K562 (cell line): ENCODE data around the gene CBFA2T3. TPM values are rescaled to one million over a fixed set of nuclear protein-coding genes. Genes with fewer than 3 reads are reported as not detected.

ENCODE experiments used
- ATAC-seq: fragments of 200-7000 bp; cut with Tn5 transposase; 3 replicates; pipeline ENCODE4 v1.9.1; 2020; ENCODE audit warnings: moderate library complexity
- Bru-seq: library from RNA; stranded (reverse); fragments of 400-500 nt; gene quantifications from one replicate; lab custom pipeline; 2021; lab: Mats Ljungman, UMichigan
- BruChase-seq, 2 experiments: library from RNA; stranded (reverse); fragments of 400-500 nt; gene quantifications; one replicate each; lab custom pipeline; 2021; lab: Mats Ljungman, UMichigan
- BruUV-seq: library from RNA; stranded (reverse); fragments of 400-500 nt; replicated peaks from 2 replicates; lab custom pipeline; 2021; lab: Mats Ljungman, UMichigan
- CTCF ChIA-PET: fragments of 300-600 bp; formaldehyde crosslinking; extraction: SDS; loops from one replicate; lab custom pipeline; 2021; ENCODE audit warnings: low intra/inter-chr PET ratio; lab: Yijun Ruan, JAX
- POLR2A ChIA-PET: fragments of 300-600, 350-650 bp; sonication (Branson Sonifier 250); formaldehyde crosslinking; extraction: SDS; loops from one replicate; lab custom pipeline; 2021; ENCODE audit warnings: antibody characterized with exemption, inconsistent platforms; lab: Yijun Ruan, JAX
- DNase-seq, 4 experiments: peaks; one replicate each; pipeline versions ENCODE4 v3.0.0 to v3.0.0-alpha.2; 2011 to 2018; ENCODE audit warnings: low spot score in 3 of 4, mixed read lengths in 3 of 4; ENCODE audit errors: extremely low read depth in 1 of 4
- FAIRE-seq: peaks from 2 replicates; lab custom pipeline; 2011; peaks lifted over from hg19 to GRCh38; lab: Jason Lieb, UNC
- H2AFZ ChIP-seq: 2 replicates; pipeline ENCODE4 v1.6.0; 2011; ENCODE audit warnings: low read depth, low read length, control low read depth, inconsistent platforms
- H3K27ac ChIP-seq: fragments of 200-600 bp; 3 replicates; pipeline ENCODE4 v1.8.0; 2011; ENCODE audit warnings: low read depth, mild to moderate bottlenecking, control low read depth, inconsistent platforms, low read length, moderate library complexity, mixed read lengths; ENCODE audit errors: extremely low read depth
- H3K27me3 ChIP-seq, 2 experiments: fragments of 300-600 bp in 1 of 2; 2 replicates in 1 of 2; 3 replicates in 1 of 2; pipeline versions ENCODE4 v1.6.0 to v1.8.0; 2011; ENCODE audit warnings: inconsistent platforms in 2 of 2, low read length in 2 of 2, mild to moderate bottlenecking in 1 of 2, mixed read lengths in 1 of 2, moderate library complexity in 1 of 2; ENCODE audit not compliant: control insufficient read depth in 2 of 2, insufficient read depth in 2 of 2
- H3K36me3 ChIP-seq: fragments of 300-600 bp; 3 replicates; pipeline ENCODE4 v1.8.0; 2011; ENCODE audit warnings: mild to moderate bottlenecking, low read length, inconsistent platforms; ENCODE audit not compliant: control insufficient read depth, insufficient read depth
- H3K4me1 ChIP-seq, 2 experiments: fragments of 200-600 bp in 1 of 2; replicated peaks in 1 of 2; 2 replicates in 1 of 2; 3 replicates in 1 of 2; pipeline versions ENCODE4 v1.5.1 to v1.8.0; 2011; ENCODE audit warnings: inconsistent platforms in 2 of 2, low read length in 2 of 2, mild to moderate bottlenecking in 1 of 2, mixed read lengths in 1 of 2, moderate library complexity in 1 of 2; ENCODE audit not compliant: control insufficient read depth in 2 of 2, insufficient read depth in 2 of 2
- H3K4me2 ChIP-seq: 2 replicates; pipeline ENCODE4 v1.6.1; 2011; ENCODE audit warnings: low read length, control low read depth, inconsistent platforms, mixed read lengths; ENCODE audit not compliant: insufficient read depth
- H3K4me3 ChIP-seq: fragments of 200-600 bp; sonication (generic), shearing (Covaris generic); 2 replicates; pipeline ENCODE4 v1.5.1; 2016; ENCODE audit warnings: control low read depth, inconsistent platforms
- H3K79me2 ChIP-seq: fragments of 200-600 bp; 3 replicates; pipeline ENCODE4 v1.8.0; 2011; ENCODE audit warnings: low read length, inconsistent platforms; ENCODE audit not compliant: control insufficient read depth, insufficient read depth
- H3K9ac ChIP-seq, 2 experiments: 2 replicates each; pipeline versions ENCODE4 v1.6.0 to v1.6.1; 2011; ENCODE audit warnings: low read depth in 2 of 2, low read length in 2 of 2, control low read depth in 1 of 2, inconsistent platforms in 1 of 2, mild to moderate bottlenecking in 1 of 2, mixed read lengths in 1 of 2; ENCODE audit not compliant: insufficient read depth in 1 of 2
- H3K9me1 ChIP-seq: one replicate; pipeline ENCODE4 v1.6.0; 2011; ENCODE audit warnings: inconsistent platforms, mild to moderate bottlenecking, low read length, moderate library complexity; ENCODE audit not compliant: control insufficient read depth, insufficient read depth
- H3K9me3 ChIP-seq: replicated peaks from 2 replicates; pipeline ENCODE4 v1.5.1; 2011; ENCODE audit warnings: low read depth, low read length, inconsistent platforms; ENCODE audit not compliant: control insufficient read depth, insufficient read depth
- H4K20me1 ChIP-seq: replicated peaks from 2 replicates; pipeline ENCODE4 v1.6.1; 2011; ENCODE audit warnings: low read length, inconsistent platforms, mixed read lengths; ENCODE audit not compliant: control insufficient read depth, insufficient read depth
- CBFA2T2 ChIP-seq: fragments of 450-650 bp; conservative IDR thresholded peaks from 2 replicates; pipeline ENCODE4 v1.6.1; 2017; ENCODE audit warnings: mild to moderate bottlenecking
- DACH1 ChIP-seq: fragments of 450-650 bp; IDR thresholded peaks from 2 replicates; pipeline ENCODE4 v1.6.1; 2018; ENCODE audit not compliant: partially characterized antibody
- GABPA ChIP-seq: fragments of 200-800 bp; sonication (Bioruptor generic); conservative IDR thresholded peaks from 2 replicates; pipeline ENCODE4 v1.6.1; 2016; ENCODE audit warnings: low read depth, missing genetic modification characterization, missing compliant biosample characterization
- GTF2F1 ChIP-seq: IDR thresholded peaks from 2 replicates; pipeline ENCODE4 v1.6.1; 2011; ENCODE audit warnings: low read depth, low read length, improper control_type of control experiment
- HNRNPUL1 ChIP-seq: fragments of 200-400 bp; formaldehyde crosslinking; IDR thresholded peaks from 2 replicates; pipeline ENCODE4 v1.6.1; 2017; ENCODE audit warnings: low read length
- NRF1 ChIP-seq, 2 experiments: fragments of 450-650 bp; IDR thresholded peaks in 1 of 2; conservative IDR thresholded peaks in 1 of 2; 2 replicates each; pipeline ENCODE4 v1.6.1; 2014; ENCODE audit warnings: mild to moderate bottlenecking in 2 of 2
- PRPF4 ChIP-seq: fragments of 200-400 bp; formaldehyde crosslinking; IDR thresholded peaks from one replicate; pipeline ENCODE4 v1.6.1; 2017; ENCODE audit warnings: low read length, low read depth, mild to moderate bottlenecking; ENCODE audit not compliant: insufficient read depth, poor library complexity, severe bottlenecking
- RBFOX2 ChIP-seq: fragments of 200-400 bp; formaldehyde crosslinking; IDR thresholded peaks from 2 replicates; pipeline ENCODE4 v1.6.1; 2017; ENCODE audit warnings: low read depth, mild to moderate bottlenecking, low read length, moderate library complexity
- TOE1 ChIP-seq, 2 experiments: fragments of 450-650 bp in 1 of 2; sonication (generic) in 1 of 2; formaldehyde crosslinking in 1 of 2; IDR thresholded peaks; 2 replicates each; pipeline versions ENCODE4 v1.7.1 to v1.8.0; 2016 to 2022; ENCODE audit warnings: borderline replicate concordance in 2 of 2, mild to moderate bottlenecking in 2 of 2, antibody characterized with exemption in 1 of 2, inconsistent platforms in 1 of 2, low read depth in 1 of 2, missing genetic modification reagents in 1 of 2, moderate library complexity in 1 of 2
- TRIM24 ChIP-seq, 2 experiments: fragments of 450-650 bp; IDR thresholded peaks; 2 replicates each; pipeline ENCODE4 v1.6.1; 2016
- ZFP30 ChIP-seq: fragments of 250-450 bp; sonication (Bioruptor Pico); IDR thresholded peaks from 2 replicates; pipeline ENCODE4 v1.8.0; 2022; ENCODE audit warnings: moderate library complexity, mild to moderate bottlenecking, inconsistent platforms, borderline replicate concordance
- ZNF408 ChIP-seq: fragments of 250-450 bp; sonication (Bioruptor Pico); IDR thresholded peaks from 2 replicates; pipeline ENCODE4 v1.4.0; 2020; ENCODE audit warnings: low read depth, mild to moderate bottlenecking, moderate library complexity
- WGBS: fragments of 100-300 bp; shearing (Covaris generic); methylation state at CpG from one replicate; pipeline ENCODE4 v1.1.6; 2016; ENCODE audit warnings: low coverage, mixed read lengths; ENCODE audit not compliant: insufficient coverage; ENCODE audit errors: missing lambda C conversion rate; 5-methylcytosine and 5-hydroxymethylcytosine counted together
- in situ Hi-C: fragments of 300-500 bp; cut with MboI; formaldehyde crosslinking; loops from 4 replicates; pipeline ENCODE4 v1.15.0; 2018; ENCODE audit warnings: inconsistent platforms, mixed read lengths
- intact Hi-C: fragments of 100-400 bp; cut with micrococcal nuclease; formaldehyde crosslinking; loops from 2 replicates; pipeline ENCODE4 v1.14.2; 2022
- long read RNA-seq, 3 experiments: library from polyadenylated mRNA in 2 of 3; library from RNA in 1 of 3; unstranded in 2 of 3; stranded (forward) in 1 of 3; transcript quantifications; one replicate each; pipeline ENCODE4 v2.0.0, GENCODE V29; 2019 to 2022
- polyA minus RNA-seq, 3 experiments: library from RNA; depleted of rRNA, polyadenylated mRNA; stranded (reverse); fragments of >200 nt; gene quantifications; 2 replicates each; pipeline ENCODE4 v1.2.3, GENCODE V29; 2011
- polyA plus RNA-seq, 8 experiments: library from polyadenylated mRNA; depleted of rRNA in 4 of 8; stranded (reverse) in 5 of 8; unstranded in 3 of 8; fragments of >200 nt; fragmentation: Nextera tagmentation in 2 of 8; fragmentation: Illumina TruSeq in 1 of 8; extraction: Ambion mirVana in 2 of 8; extraction: Trizol in 1 of 8; gene quantifications; 2 replicates each; pipeline versions ENCODE4 v1.2.1 to v1.2.3, GENCODE V29; 2011 to 2014; ENCODE audit warnings: inconsistent platforms in 1 of 8, missing spikeins in 1 of 8
- total RNA-seq, 7 experiments: library from RNA; depleted of rRNA in 6 of 7; stranded (reverse); fragments of >200 nt in 6 of 7; fragmentation: Illumina TruSeq in 2 of 7; extraction: Trizol in 2 of 7; gene quantifications; 2 replicates each; pipeline versions ENCODE4 v1.2.1 to v1.2.3, GENCODE V29; 2011 to 2021; ENCODE audit warnings: low replicate concordance in 1 of 7
- TF ChIP-seq, protein P1 (sequence below): sonication (generic); formaldehyde crosslinking; IDR thresholded peaks from 2 replicates; pipeline ENCODE4 v1.8.1; 2022; ENCODE audit warnings: missing genetic modification reagents

Gene CBFA2T3
- 73.4 and 198 TPM in 2 replicates for total RNA-seq (2011; cell fraction: chromatin; rRNA removed; ENCODE audit: low replicate concordance)
- total RNA-seq (2011; cell fraction: nucleolus; rRNA removed), result 67.4 and 69.3 TPM in 2 replicates
- total RNA-seq (2011; cell fraction: nucleoplasm; rRNA removed), result 45.3 and 67.3 TPM in 2 replicates
- 13.5 and 20.8 TPM in 2 replicates for total RNA-seq (2014; rRNA removed)
- total RNA-seq (2014; rRNA removed; fragmentation: Illumina TruSeq; extraction: Trizol), result 3.9 and 5.9 TPM in 2 replicates
- total RNA-seq (2015; rRNA removed; fragmentation: Illumina TruSeq; extraction: Trizol), result 6.7 and 7.8 TPM in 2 replicates
- total RNA-seq (2021), result 114 and 145 TPM in 2 replicates
- polyA plus RNA-seq (2011; rRNA removed), result 6.4 and 11.3 TPM in 2 replicates
- polyA plus RNA-seq (2011; cell fraction: cytosol; rRNA removed), result 5.6 and 15.0 TPM in 2 replicates
- 67.2 and 126 TPM in 2 replicates for polyA plus RNA-seq (2011; cell fraction: nucleus; rRNA removed)
- 55.0 and 86.5 TPM in 2 replicates for polyA plus RNA-seq (2012)
- 24.2 and 46.3 TPM in 2 replicates for polyA plus RNA-seq (2014; fragmentation: Illumina TruSeq; extraction: Trizol)
- 1 to 10 TPM; 2.3 to 2.7 TPM for polyA plus RNA-seq (2014; fragmentation: Nextera tagmentation; extraction: Ambion mirVana)
- polyA plus RNA-seq (2014; rRNA removed), result 34.3 and 35.3 TPM in 2 replicates
- 9.5 and 9.7 TPM in 2 replicates for polyA minus RNA-seq (2011; rRNA and poly(A)+ RNA removed)
- polyA minus RNA-seq (2011; cell fraction: cytosol; rRNA and poly(A)+ RNA removed), result 32.1 and 46.1 TPM in 2 replicates
- 21.1 and 34.5 TPM in 2 replicates for polyA minus RNA-seq (2011; cell fraction: nucleus; rRNA and poly(A)+ RNA removed)
- Bru-seq, nascent RNA, result percentile 83 among the genes with signal in this experiment
- percentile 82 among the genes with signal in this experiment for BruChase-seq, experiment 1, labeled RNA remaining after a 2-hour chase
- BruChase-seq, experiment 2, labeled RNA remaining after a 6-hour chase, result percentile 84 among the genes with signal in this experiment
- long read RNA-seq, experiment 1, full-length matches to known transcripts, result 20 of 340 reads
- long read RNA-seq, experiment 1, partial matches to known transcripts, result 183 of 340 reads
- long read RNA-seq, experiment 1, other reads (novel, unspliced or antisense), result 137 of 340 reads
- long read RNA-seq, experiment 2, full-length matches to known transcripts, result 23 of 109 reads
- long read RNA-seq, experiment 2, partial matches to known transcripts, result 17 of 109 reads
- long read RNA-seq, experiment 2, other reads (novel, unspliced or antisense), result 69 of 109 reads
- long read RNA-seq, experiment 3, full-length matches to known transcripts, result 2 of 16 reads
- long read RNA-seq, experiment 3, partial matches to known transcripts, result 3 of 16 reads
- long read RNA-seq, experiment 3, other reads (novel, unspliced or antisense), result 11 of 16 reads

DNA sequence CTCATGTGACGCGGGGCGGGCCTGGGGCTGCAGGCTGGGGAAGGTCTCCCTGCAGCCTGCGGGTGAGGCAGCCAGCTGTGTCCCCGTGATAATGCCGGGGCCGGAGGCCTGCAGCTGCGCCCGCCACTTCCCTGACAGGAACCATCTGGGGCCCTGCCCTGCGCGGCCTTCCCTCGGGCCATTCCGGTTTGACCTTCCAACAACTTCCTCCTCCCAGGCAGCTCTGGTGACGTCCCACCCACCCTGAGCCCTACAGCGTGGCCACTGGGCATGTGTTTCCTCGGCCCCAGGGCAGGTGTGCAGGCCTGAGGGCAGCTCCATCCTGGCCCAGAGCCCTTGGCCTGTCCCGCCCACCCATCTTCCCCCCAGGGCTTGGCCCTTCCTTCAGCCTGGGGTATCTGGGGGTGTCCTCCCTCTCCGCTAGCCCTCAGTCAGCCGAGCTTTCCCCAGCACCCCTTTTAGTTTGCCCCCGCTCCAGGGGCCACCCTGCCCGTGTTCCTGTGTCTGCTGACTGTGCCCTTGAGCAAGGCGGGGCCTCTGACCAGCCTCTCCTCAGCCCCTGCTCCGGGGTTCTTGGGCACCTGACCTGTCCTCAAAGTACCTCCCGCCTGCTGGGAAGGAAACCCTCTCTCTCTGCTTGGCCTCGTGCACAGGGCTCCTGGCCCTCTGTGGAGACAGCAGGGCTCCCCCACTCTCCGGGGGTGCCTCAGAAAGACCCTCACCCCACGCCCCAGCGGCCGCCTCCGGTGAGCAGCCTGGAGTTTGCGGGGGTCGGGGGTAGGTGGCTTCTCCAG, at the start of gene CBFA2T3:
CBFA2T3 (minus strand) TSS at position 190 of the 794 bp plus-strand sequence. CDS start 400 bp downstream, outside the sequence.
- Histone ChIP-seq H3K79me2 (peaks cover 76% of the 10 kb centered on the region), H3K9me3 (no peaks in the 10 kb centered on the region), H3K27me3 (no peaks in the 10 kb centered on the region), H3K36me3 (peaks cover 37% of the 10 kb centered on the region; the same call in 2 of the 3 replicates), H2AFZ (no peak within 1 kb of the TSS), H3K4me3 (peak within 1 kb of the TSS; percentile 85), H4K20me1 (peaks cover 16% of the 10 kb centered on the region; the same call in 1 of the 2 replicates), H3K9ac (peak within 1 kb of the TSS; percentile 90 to 96), H3K4me2 (peak within 1 kb of the TSS; percentile 90), H3K9me1 (peaks cover 3% of the 10 kb centered on the region), H3K4me1 (peaks cover 49 to 90% of the 10 kb centered on the region in 2 experiments), H3K27ac (peak within 1 kb of the TSS; percentile 98)
- intact Hi-C loops, result loop anchor here (1.0 to 10.0 kb wide), 3 partner anchors 15 to 188 kb away; partner anchors contain the start of gene APRT
- CTCF ChIA-PET, result interaction anchor here (0.6 kb wide), 1 partner anchor 165 kb away, joined by 3 read pairs; the partner anchor contains the start of gene APRT
- peak; percentile 90 for FAIRE-seq
- no TSS peak for BruUV-seq
- DNase-seq, result peak; percentile 79 to 96 (median 88)
- in situ Hi-C loops, result no loop called here
- POLR2A ChIA-PET, result interaction anchor here (1.0 to 2.2 kb wide), 7 partner anchors 9 to 27 kb away, joined by 3 to 10 read pairs (median 3); no protein-coding TSS in a partner anchor
- ATAC-seq, result peak; percentile 68
- 5% methylated on average over 17 of the region's 32 CpGs for WGBS
- TF ChIP-seq TOE1 (IDR thresholded peaks at IDR 0.05; ENCODE audit: borderline replicate concordance), result 0 out of 2 replicates have a peak, but pooled peaks have one; percentile 38
- no peak for TF ChIP-seq TOE1 (CRISPR knock-in tag; IDR thresholded peaks at IDR 0.05; ENCODE audit: borderline replicate concordance, low read depth)
- peak; percentile 57 to 65 for TF ChIP-seq TRIM24 (IDR thresholded peaks at IDR 0.05)
- TF ChIP-seq ZNF408 (CRISPR knock-in tag), result no peak
- peak; percentile 94 for TF ChIP-seq CBFA2T2
- TF ChIP-seq NRF1 (conservative IDR thresholded peaks at IDR 0.05 in 1 of 2, IDR thresholded peaks at IDR 0.05 in 1 of 2), result peak; percentile 76 to 81
- no peak for TF ChIP-seq PRPF4
- TF ChIP-seq, protein P1, sequence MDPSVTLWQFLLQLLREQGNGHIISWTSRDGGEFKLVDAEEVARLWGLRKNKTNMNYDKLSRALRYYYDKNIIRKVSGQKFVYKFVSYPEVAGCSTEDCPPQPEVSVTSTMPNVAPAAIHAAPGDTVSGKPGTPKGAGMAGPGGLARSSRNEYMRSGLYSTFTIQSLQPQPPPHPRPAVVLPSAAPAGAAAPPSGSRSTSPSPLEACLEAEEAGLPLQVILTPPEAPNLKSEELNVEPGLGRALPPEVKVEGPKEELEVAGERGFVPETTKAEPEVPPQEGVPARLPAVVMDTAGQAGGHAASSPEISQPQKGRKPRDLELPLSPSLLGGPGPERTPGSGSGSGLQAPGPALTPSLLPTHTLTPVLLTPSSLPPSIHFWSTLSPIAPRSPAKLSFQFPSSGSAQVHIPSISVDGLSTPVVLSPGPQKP, result no peak
- peak; percentile 76 for TF ChIP-seq GABPA (tag)
- TF ChIP-seq DACH1, result peak; percentile 88
- peak; percentile 80 for TF ChIP-seq RBFOX2
- TF ChIP-seq GTF2F1, result no peak
- TF ChIP-seq ZFP30 (CRISPR knock-in tag), result no peak
- no peak for TF ChIP-seq HNRNPUL1
